SKM-1 (cell line): ENCODE results near the gene ACTR1B.
A peak's percentile ranks its signal among the peaks of the same experiment; 100 is the strongest.
"Not testable (repeated sequence)": the region's sequence is repeated elsewhere in the genome, so short reads cannot be mapped to it uniquely, and the experiment has no call there.

ENCODE experiments used
- DNase-seq: peaks from one replicate; lab custom pipeline; 2025; ENCODE audit not compliant: unreplicated experiment; lab: John Stamatoyannopoulos, UW

ACTR1B gene

GRCh38 chr2:97663962-97664635, at the start of gene ACTR1B:
Gene ACTR1B, minus strand, starts transcription at chr2:97664044. Its CDS starts 154 bp downstream, at chr2:97663890.
- peak; percentile 99 for DNase-seq

GRCh38 chr2:97712693-97713295, 49.0 kb upstream of the ACTR1B start:
- no peak for DNase-seq

- not testable (repeated sequence) for DNase-seq
Observed at GRCh38 chr2:97712175-97712574, 48.3 kb upstream of the ACTR1B start.

- no peak for DNase-seq
Observed at GRCh38 chr2:97711394-97711711, 47.5 kb upstream of the ACTR1B start.

- DNase-seq: no peak
Observed at GRCh38 chr2:97708608-97709007, 44.8 kb upstream of the ACTR1B start.

GRCh38 chr2:97708048-97708380, 44.2 kb upstream of the ACTR1B start:
- DNase-seq: no peak

- no peak for DNase-seq
Observed at GRCh38 chr2:97707362-97708047, 43.7 kb upstream of the ACTR1B start.

GRCh38 chr2:97706708-97707345, 43.0 kb upstream of the ACTR1B start:
- DNase-seq: no peak

GRCh38 chr2:97706112-97706511, 42.3 kb upstream of the ACTR1B start:
- DNase-seq: no peak

GRCh38 chr2:97704989-97705388, 41.1 kb upstream of the ACTR1B start:
- DNase-seq: no peak

- no peak for DNase-seq
Observed at GRCh38 chr2:97703741-97704140, 39.9 kb upstream of the ACTR1B start.

- no peak for DNase-seq
Observed at GRCh38 chr2:97702731-97703470, 39.1 kb upstream of the ACTR1B start.

GRCh38 chr2:97701851-97702465, 38.1 kb upstream of the ACTR1B start:
- no peak for DNase-seq

GRCh38 chr2:97701186-97701585, 37.3 kb upstream of the ACTR1B start:
- no peak for DNase-seq

GRCh38 chr2:97699765-97700444, 36.1 kb upstream of the ACTR1B start:
- DNase-seq: peak; percentile 88

- DNase-seq: no peak
Observed at GRCh38 chr2:97698530-97698929, 34.7 kb upstream of the ACTR1B start.

- DNase-seq: peak; percentile 80
Observed at GRCh38 chr2:97697252-97698235, 33.7 kb upstream of the ACTR1B start.

- no peak for DNase-seq
Observed at GRCh38 chr2:97695744-97696143, 31.9 kb upstream of the ACTR1B start.

- DNase-seq: no peak
Observed at GRCh38 chr2:97693476-97693875, 29.6 kb upstream of the ACTR1B start.
